DMS153 (cell line): ENCODE measurements around the gene NUP210L.
"Not testable (repeated sequence)": the region's sequence is repeated elsewhere in the genome, so short reads cannot be mapped to it uniquely, and the experiment has no call there.

Source experiments
- DNase-seq: peaks from one replicate; lab custom pipeline; 2025; lab: John Stamatoyannopoulos, UW

Gene NUP210L

DNA sequence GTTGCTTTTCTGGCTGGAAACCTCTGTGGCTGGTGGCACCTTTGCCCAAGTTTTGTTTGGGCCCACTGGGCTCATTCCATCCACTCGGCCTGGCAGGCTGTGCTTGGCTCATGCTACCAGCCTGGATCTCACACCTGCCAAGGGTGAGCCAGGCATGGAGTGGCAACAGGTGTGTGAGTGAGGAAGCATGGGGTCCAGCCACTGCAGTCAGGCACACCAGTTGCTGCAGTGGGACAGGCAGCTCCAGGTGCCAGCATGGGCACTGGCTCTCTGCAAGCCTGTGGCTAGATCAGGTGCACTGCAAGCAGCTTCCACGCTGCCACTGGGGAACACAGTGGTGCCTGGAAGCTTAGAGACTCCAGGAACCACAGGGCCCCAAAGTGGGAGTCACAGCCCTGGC is 57.0 kb downstream of the NUP210L start:
- DNase-seq = no peak

DNA sequence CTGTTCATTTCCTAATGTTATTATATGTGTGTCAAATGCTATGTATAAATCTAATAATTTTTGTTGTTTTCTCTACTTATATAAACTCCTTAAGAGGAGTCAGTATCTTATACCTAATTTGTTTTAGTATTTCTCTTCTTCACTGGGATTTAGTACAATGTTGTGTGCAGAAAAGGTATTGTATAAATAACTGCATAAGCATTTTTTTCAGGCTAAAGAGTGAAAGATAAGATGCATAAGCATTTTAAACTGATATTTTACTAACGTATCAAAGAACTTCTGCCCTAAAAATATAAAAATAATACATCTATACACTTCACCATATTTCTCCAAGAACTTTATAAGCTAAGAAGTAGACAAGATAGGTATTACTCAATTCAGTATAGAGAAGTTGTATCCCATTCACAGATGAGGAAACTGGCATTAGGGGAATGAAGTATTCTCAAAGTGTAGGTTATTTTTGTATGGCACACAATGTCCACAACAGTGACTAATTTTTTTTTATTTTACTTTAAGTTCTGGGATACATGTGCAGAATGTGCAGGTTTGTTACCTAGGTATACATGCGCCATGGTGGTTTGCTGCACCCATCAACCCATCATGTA is 59.3 kb downstream of the NUP210L start:
- no peak for DNase-seq

DNA sequence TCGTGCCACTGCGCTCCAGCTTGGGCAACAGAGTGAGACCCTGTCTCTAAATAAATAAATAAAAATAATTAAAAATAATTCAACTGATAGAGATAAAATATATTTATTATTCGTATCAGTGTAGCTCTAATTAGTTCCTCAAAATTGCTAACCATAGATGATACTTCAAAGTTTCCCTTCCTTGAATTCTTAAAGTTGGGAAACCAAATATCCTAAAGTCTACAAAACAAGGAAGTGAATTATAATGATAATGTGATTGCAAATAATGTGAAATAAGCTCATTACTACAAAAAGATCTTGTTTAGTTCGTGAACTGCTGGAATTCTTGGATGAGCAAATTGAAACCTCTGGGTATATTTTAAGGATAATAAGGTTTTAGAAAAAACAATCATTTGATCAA is 60.5 kb downstream of the NUP210L start:
- no peak for DNase-seq

DNA sequence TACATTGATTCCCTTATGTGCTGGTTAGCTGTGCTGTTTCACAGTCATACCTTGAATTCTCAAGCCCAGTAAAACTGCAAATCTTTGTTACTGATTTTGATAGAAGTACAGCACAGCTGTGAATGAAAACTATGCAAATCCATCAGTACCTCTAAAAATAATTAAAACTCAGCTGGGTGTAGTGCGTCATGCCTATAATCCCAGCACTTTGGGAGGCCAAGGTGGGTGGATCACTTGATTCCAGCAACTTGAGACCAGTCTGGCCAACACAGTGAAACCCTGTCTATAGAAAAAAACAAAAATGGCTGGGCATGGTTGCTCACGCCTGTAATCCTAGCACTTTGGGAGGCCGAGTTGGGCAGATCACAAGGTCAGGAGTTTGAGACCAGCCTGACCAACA is 61.2 kb downstream of the NUP210L start:
- DNase-seq = no peak

DNA sequence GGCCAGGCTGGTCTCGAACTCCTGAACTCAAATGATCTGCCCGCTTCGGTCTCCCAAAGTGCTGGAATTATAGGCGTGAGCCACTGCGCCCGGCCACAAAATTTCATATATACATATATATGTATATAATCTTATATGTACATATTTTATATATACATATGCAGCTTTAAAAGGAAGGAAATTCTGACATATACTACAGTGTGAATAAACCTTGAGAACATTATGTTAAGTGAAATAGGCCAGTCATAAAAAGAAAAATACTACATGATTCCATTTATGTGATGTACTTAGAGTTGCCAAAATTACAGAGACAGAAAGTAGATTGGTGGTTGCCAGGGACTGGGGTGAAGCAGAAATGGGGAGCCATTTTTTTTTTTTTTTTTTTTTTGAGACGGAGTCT is 63.2 kb downstream of the NUP210L start:
- no peak for DNase-seq

DNA sequence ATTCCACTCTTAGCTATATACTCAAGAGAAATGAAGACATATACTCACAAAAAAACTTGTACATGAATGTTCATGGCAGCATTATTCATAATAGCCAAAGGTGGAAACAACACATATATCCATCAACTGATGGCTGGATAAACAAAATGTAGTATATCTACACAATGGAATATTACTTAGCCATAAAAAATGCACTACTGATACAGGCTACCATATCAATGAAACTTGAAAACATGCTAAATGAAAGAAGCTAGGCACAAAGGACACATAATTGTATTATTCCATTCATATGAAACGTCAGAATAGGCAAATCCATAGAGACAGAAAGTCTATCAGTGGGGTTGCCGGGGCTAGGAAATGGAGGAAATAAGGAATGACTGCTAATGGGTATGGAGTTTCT is 67.3 kb downstream of the NUP210L start:
- DNase-seq = no peak

DNA sequence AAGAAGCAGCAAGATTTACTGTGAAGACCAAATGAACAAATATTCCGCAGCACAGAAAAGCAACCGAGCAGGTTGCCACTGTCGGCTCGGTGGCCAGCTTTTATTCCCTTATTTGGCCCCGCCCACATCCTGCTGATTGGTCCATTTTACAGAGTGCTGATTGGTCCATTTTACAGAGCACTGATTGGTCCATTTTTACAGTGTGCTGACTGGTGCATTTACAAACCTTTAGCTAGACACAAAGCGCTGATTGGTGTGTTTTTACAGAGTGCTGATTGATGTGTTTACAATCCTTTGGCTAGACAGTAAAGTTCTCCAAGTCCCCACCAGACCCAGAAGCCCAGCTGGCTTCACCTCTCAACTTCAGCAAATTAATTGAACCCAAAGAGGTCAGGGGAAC is 71.8 kb downstream of the NUP210L start:
- DNase-seq = not testable (repeated sequence)

DNA sequence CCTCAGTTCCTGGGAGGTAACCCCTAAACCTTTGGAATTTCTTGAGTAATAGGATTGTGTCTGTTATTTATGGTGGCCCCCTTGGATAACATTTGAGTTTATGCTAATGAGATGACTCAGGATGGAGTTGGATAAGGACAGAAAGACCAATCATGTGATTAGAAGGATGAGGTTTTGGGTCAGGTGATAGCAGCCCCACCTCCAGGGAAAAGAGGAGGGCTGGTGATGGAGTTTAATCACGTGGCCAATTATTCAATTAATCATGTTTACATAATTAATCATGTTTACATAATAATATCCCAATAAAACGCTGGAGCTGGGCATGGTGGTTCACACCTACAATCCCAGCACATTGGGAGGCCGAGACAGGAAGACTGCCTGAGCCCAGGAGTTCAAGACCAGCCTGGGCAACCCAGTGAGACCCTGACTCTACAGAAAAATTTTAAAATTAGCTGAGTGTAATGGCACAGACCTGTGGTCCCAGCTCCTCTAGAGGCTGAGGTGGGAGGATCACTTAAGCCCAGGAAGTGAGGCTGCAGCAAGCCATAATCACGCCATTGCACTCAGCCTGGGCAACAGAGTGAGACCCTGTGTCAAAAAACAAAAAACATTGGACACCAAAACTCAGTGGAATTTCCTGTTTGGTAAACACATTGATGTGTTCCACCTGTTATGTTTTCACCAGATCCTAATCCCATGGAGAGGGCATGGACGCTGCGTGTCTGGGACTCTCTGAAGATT is 73.3 kb downstream of the NUP210L start:
- DNase-seq = no peak

DNA sequence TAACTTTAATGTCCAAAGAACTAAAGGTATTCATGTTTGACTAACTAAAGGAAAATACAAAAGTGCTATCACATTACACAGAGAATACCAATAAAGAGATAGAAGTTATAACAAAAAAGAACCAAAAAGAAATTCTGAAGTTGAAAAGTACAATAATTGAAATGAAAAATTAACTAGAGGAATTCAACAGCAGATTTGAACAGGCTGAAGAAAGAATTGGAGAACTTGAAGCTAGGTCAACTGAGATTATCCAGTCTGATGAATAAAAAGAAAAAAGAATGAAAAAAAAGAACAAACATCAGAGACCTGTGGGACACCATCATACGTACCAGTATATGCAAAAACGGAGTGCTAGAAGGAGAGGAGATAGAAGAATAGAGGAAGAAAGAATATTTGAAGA is 78.5 kb downstream of the NUP210L start:
- no peak for DNase-seq

DNA sequence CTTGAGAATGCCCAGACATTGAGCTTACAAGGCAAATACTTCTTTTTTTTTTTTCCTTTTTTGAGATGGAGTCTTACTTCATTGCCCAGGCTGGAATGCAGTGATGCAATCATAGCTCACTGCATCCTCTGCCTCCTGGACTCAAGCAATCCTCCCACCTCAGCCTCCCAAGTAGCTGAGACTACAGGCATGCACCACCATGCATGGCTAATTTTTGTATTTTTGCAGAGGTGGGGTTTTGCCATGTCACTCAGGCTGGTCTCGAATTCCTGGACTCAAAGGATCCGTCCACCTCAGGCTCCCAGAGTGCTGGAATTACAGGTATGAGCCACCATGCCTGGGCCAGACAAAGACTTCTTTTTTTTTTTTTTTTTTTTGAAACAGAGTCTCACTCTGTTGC is 79.1 kb downstream of the NUP210L start:
- DNase-seq = no peak

DNA sequence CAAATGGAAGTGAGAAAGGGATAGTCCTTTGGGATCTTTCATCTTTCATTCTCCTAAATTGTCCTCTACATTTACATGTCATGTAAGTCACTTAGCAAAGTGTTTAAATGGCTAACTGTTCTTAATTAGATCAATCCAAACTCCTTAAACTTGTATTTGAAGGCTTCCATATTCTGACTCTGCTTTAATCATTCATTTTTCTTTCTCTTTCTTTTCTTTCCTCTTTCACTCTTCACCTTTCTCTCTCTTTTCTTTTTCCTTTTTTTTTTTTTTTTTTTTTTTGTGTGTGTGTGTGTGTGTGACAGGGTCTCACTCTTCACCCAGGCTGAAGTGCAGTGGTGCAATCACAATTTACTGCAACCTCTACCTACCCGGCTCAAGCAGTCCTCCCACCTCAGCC is 92.6 kb downstream of the NUP210L start:
- DNase-seq = no peak

DNA sequence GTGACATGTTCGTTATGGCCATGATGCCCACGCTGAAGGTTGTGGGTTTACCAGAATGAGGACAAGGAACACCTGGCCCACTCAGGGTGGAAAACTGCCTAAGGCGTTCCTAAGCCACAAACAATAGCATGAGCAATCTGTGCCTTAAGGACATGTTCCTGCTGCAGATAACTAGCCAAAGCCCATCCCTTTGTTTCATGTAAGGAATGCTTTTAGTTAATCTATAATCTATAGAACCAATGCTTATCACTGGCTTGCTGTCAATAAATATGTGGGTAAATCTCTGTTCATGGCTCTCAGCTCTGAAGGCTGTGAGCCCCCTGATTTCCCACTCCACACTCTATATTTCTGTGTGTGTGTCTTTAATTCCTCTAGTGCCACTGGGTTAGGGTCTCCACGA is 107.4 kb downstream of the NUP210L start:
- DNase-seq = not testable (repeated sequence)

DNA sequence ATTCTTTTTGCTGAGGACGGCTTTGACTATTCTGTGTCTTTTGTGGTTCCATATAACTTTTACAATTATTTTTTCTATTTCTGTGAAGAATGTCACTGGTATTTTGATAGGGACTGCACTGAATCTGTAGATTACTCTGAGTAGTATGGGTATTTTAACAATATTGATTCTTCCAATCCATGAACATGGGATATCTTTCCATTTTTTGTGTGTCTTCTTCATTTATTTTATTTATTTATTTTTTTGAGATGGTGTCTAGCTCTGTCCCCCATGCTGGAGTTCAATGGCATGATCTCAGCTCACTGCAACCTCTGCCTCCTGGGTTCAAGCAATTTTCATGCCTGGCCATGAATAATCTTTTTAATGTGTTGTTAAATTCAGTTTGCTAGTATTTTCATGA is 121.2 kb downstream of the NUP210L start:
- not testable (repeated sequence) for DNase-seq

DNA sequence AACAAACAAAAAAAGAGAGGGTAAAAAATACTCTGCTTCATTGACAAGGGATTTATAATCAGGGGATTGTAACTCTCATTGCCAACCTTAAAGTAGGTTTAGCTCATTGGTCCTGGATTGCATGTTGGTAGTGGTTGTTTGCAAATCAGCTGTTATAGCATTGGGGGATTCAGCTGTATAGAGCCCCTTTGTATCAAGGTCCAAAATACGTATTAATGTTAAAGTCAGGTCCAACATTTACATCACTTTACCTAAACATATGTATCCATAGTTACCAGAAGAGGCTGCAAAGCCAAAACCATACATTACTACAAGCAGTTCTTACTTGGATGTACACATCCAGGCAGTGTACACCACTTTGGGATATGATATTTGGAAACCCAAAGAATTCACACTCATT is 134.9 kb downstream of the NUP210L start:
- no peak for DNase-seq

DNA sequence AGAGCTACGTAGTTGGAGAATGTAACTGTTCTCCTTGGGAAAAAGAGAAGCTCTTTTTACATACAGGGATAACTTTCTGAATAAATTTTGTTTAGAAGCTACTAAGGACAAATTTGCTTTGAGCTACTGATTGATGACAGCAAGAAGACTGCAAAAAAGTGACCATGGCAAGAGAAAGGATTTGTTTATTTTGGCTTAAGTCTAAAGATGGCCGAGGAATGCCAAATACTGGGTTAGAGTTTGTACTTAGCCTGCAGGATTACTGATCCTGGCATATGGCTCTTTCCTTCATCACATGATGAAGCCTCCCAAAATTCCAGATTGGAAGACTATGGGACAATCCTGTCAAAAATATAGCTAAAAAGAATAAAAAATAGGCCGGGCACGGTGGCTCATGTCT is 135.6 kb downstream of the NUP210L start:
- no peak for DNase-seq

DNA sequence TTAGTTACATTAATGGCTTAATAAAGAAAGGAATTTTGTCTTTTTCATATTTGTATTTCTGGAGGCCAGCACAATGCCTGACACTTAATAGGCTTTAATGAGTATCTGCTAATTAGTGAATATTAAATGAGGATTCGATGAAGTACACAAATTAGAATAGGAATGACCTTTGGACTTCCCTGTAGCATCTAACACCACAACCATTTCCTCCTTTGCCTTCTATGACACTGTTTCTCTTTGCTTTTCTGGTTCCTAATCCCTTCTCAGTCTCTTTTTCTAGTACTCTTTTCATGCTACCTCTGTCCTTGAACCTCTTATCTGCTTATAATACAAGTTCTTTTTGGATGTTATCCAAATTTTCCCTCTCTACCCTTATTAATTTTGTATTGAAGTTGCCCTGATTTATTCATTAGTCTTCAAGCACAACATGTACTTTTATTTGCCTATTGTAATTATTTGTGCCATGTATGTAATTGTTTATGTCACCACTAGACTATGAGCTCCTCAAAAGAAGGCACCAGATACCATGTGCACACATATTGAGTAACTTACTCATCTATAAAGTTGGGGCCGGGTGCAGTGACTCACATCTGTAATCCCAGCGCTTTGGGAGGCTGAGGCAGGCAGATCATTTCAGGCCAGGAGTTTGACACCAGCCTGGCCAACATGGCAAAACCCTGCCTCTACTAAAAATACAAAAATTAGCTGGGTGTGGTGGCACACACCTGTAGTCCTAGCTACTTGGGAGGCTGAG is 140.5 kb downstream of the NUP210L start:
- DNase-seq = no peak

DNA sequence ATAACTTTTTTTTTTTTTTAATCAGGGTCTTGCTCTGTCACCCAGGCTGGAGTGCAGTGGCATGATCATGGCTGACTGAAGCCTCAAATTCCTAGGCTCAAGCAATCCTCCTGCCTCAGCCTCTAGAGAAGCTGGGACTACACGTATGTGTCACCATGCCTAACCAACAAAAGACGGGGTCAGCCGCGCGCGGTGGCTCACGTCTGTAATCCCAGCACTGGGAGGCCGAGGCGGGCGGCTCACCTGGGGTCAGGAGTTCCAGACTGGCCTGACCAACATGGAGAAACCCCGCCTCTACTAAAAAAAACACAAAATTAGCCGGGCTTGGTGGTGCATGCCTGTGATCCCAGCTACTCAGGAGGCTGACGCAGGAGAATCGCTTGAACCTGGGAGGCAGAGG is 142.3 kb downstream of the NUP210L start:
- DNase-seq = not testable (repeated sequence)

DNA sequence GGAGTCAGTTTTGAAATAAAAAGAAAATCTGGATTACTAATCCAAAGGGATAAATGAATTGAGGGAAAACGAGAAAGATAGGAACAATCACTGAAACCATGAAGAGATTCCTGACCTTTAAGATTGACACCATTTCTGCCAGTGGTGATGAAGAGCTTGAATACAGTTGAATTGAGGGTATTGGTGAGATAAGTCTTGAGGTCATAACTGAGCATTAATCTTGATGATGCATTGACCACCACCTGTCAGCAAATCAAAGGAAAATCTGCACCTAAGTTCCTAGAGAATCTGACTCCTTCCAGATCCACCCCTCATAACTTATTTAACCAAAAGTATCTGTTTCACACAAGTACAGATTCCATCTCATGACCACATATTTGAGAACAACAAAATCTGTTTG is 142.7 kb downstream of the NUP210L start:
- DNase-seq = no peak

DNA sequence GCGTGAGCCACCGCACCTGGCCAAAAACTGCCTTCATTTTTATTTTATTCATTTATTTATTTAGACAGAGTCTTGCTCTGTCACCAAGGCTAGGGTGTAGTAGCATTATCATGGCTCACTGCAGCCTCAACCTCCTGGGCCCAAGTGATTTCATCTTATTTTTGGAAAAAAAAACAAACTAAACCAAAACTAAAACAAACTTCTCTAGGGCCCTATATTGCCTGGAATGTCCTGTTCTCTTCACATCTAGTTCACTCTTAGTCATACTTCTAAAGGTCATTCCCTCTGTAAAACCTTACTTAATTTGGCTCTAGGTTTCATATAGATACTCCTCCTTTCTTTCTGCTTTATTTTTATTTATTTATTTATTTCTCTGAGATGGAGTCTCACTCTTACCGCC is 148.7 kb downstream of the NUP210L start:
- DNase-seq = no peak

DNA sequence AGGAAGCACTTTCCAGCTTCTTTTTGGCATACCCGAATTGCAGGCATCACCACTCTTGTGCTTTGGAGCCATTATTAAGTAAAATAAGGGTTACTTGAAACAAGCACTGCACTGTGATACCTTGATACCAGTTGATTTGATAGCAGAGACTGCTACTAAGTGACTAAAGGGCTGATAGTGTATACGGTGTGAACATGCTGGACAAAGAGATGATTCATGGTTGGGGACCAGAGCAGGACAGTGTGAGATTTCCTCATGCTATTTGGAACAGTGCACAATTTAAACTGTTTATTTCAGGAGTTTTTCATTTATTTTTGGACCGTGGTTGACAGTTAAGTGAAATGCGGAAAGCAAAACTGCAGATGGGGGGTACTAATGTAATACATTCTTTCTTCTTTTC is 154.5 kb downstream of the NUP210L start:
- no peak for DNase-seq

DNA sequence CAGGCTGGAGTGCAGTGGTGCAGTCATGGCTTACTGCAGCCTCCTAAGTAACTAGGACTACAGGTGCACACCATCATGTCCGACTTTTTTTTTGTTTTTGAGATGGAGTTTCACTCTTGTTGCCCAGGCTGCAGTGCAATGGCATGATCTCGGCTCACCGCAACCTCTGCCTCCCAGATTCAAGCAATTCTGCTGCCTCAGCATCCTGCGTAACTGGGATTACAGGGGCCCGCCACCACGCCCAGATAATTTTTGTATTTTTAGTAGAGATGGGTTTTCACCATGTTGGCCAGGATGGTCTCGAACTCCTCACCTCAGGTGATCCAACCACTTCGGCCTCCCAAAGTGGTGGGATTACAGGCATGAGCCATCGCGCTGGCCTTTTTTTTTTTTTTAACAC is 158.0 kb downstream of the NUP210L start:
- DNase-seq = not testable (repeated sequence)

DNA sequence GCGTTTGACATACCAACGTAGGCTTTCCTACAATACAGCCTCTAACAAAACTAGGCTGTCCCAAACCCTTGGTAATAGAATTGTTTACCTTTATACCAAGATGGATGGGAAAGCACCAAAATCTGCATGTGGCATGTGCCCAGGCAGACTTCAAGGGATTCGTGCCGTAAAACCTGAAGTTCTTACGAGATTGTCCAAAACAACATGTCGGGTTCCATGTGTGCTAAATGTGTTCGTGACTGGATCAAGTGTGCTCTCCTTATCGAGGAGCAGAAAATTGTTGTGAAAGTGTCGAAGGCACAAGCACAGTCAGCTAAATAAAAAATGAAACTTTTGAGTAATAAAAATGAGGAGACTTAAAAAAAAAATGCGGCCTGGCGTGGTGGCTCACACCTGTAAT is 159.2 kb downstream of the NUP210L start:
- no peak for DNase-seq

DNA sequence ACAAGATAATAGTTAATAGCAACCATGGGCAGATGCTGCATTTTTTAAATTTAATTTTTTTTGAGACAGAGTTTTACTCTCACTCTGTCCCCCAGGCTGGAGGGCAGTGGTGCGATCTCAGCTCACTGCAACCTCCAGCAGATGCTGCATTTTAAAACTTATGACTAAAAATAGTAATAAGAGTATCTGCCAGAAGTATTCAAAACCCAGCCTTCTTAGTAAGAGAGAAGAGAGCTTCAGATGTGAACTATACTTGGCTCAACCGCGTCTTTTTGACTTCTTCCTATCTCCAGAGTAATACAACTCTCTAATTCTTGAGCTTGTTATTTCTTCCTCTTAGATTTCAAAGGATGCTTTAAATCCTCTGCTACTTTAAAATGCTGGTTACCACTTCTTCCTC is 159.7 kb downstream of the NUP210L start:
- no peak for DNase-seq
